IPS-18a (cell line): ENCODE results near the gene ADGRL3.
"Not testable (repeated sequence)": the region's sequence is repeated elsewhere in the genome, so short reads cannot be mapped to it uniquely, and the experiment has no call there.

Experiments
- H3K27ac ChIP-seq: one replicate; pipeline ENCODE4 v1.5.1; 2013; ENCODE audit warnings: low read length
- H3K27me3 ChIP-seq: one replicate; pipeline ENCODE4 v1.6.1; 2013; ENCODE audit warnings: mild to moderate bottlenecking, low read length; ENCODE audit not compliant: control insufficient read depth, insufficient read depth
- H3K36me3 ChIP-seq: one replicate; pipeline ENCODE4 v1.6.1; 2013; ENCODE audit warnings: low read depth, low read length; ENCODE audit not compliant: control insufficient read depth
- H3K4me1 ChIP-seq: one replicate; pipeline ENCODE4 v1.6.1; 2013; ENCODE audit warnings: low read depth, low read length; ENCODE audit not compliant: control insufficient read depth
- H3K4me3 ChIP-seq: one replicate; pipeline ENCODE4 v1.5.1; 2013; ENCODE audit warnings: low read length
- H3K9ac ChIP-seq: one replicate; pipeline ENCODE4 v1.6.1; 2013; ENCODE audit warnings: mild to moderate bottlenecking, low read length, moderate library complexity
- H3K9me3 ChIP-seq: one replicate; pipeline ENCODE4 v1.6.1; 2013; ENCODE audit warnings: low read depth, low read length; ENCODE audit not compliant: control insufficient read depth

The ADGRL3 gene

GRCh38 chr4:61984260-61984909 lies 784.3 kb downstream of the ADGRL3 start:
- H3K4me1 ChIP-seq = peaks cover 4% of the 10 kb centered on the region
- no peak overlapping the region for H3K27ac ChIP-seq
- no peaks in the 10 kb centered on the region for H3K36me3 ChIP-seq
- H3K9me3 ChIP-seq = no peaks in the 10 kb centered on the region
- H3K9ac ChIP-seq = no peak overlapping the region
- H3K27me3 ChIP-seq = no peaks in the 10 kb centered on the region
- no peak overlapping the region for H3K4me3 ChIP-seq

- Histone ChIP-seq H3K36me3 (no peaks in the 10 kb centered on the region), H3K27me3 (no peaks in the 10 kb centered on the region), H3K9ac (no peak overlapping the region), H3K4me1 (peaks cover 4% of the 10 kb centered on the region), H3K9me3 (no peaks in the 10 kb centered on the region), H3K27ac (no peak overlapping the region), H3K4me3 (no peak overlapping the region)
These were observed 785.3 kb downstream of the ADGRL3 start for GRCh38 chr4:61985426-61985825.

GRCh38 chr4:61986929-61987328 lies 786.8 kb downstream of the ADGRL3 start:
- H3K4me1 ChIP-seq, H3K27ac ChIP-seq, H3K4me3 ChIP-seq, H3K36me3 ChIP-seq, H3K9me3 ChIP-seq, H3K9ac ChIP-seq, H3K27me3 ChIP-seq: not testable (repeated sequence)

GRCh38 chr4:61992351-61992750 lies 792.2 kb downstream of the ADGRL3 start:
- H3K4me1 ChIP-seq = peaks cover 9% of the 10 kb centered on the region
- no peaks in the 10 kb centered on the region for H3K27me3 ChIP-seq
- H3K36me3 ChIP-seq = no peaks in the 10 kb centered on the region
- H3K27ac ChIP-seq = no peak overlapping the region
- H3K9me3 ChIP-seq = no peaks in the 10 kb centered on the region
- H3K9ac ChIP-seq = no peak overlapping the region
- H3K4me3 ChIP-seq = no peak overlapping the region

GRCh38 chr4:61994036-61994435 lies 793.9 kb downstream of the ADGRL3 start:
- Histone ChIP-seq H3K4me3 (no peak overlapping the region), H3K27ac (no peak overlapping the region), H3K27me3 (no peaks in the 10 kb centered on the region), H3K9me3 (no peaks in the 10 kb centered on the region), H3K9ac (no peak overlapping the region), H3K4me1 (peaks cover 9% of the 10 kb centered on the region), H3K36me3 (no peaks in the 10 kb centered on the region)

GRCh38 chr4:61995717-61996340 lies 795.7 kb downstream of the ADGRL3 start:
- H3K9ac ChIP-seq = no peak overlapping the region
- no peak overlapping the region for H3K27ac ChIP-seq
- no peaks in the 10 kb centered on the region for H3K36me3 ChIP-seq

GRCh38 chr4:61996943-61997342 lies 796.8 kb downstream of the ADGRL3 start:
- no peaks in the 10 kb centered on the region for H3K27me3 ChIP-seq
- H3K4me3 ChIP-seq = no peak overlapping the region

More at GRCh38 chr4:61995717-61996340, 795.7 kb downstream of the ADGRL3 start:
- Histone ChIP-seq H3K4me1 (peaks cover 9% of the 10 kb centered on the region), H3K4me3 (no peak overlapping the region), H3K9me3 (no peaks in the 10 kb centered on the region), H3K27me3 (no peaks in the 10 kb centered on the region)

GRCh38 chr4:61997831-61998230 lies 797.7 kb downstream of the ADGRL3 start:
- H3K36me3 ChIP-seq = no peaks in the 10 kb centered on the region
- no peaks in the 10 kb centered on the region for H3K9me3 ChIP-seq
- no peak overlapping the region for H3K4me3 ChIP-seq
- no peak overlapping the region for H3K27ac ChIP-seq
- H3K27me3 ChIP-seq = no peaks in the 10 kb centered on the region
- no peak overlapping the region for H3K9ac ChIP-seq
- peaks cover under 1% of the 10 kb centered on the region for H3K4me1 ChIP-seq

More at GRCh38 chr4:61996943-61997342, 796.8 kb downstream of the ADGRL3 start:
- H3K27ac ChIP-seq = no peak overlapping the region
- H3K9ac ChIP-seq = no peak overlapping the region
- H3K4me1 ChIP-seq = peaks cover 8% of the 10 kb centered on the region
- H3K9me3 ChIP-seq = no peaks in the 10 kb centered on the region
- no peaks in the 10 kb centered on the region for H3K36me3 ChIP-seq

GRCh38 chr4:62003695-62004094 lies 803.6 kb downstream of the ADGRL3 start:
- H3K9ac ChIP-seq = no peak overlapping the region
- H3K9me3 ChIP-seq = no peaks in the 10 kb centered on the region
- no peaks in the 10 kb centered on the region for H3K36me3 ChIP-seq
- no peak overlapping the region for H3K27ac ChIP-seq
- H3K4me3 ChIP-seq = no peak overlapping the region
- no peaks in the 10 kb centered on the region for H3K27me3 ChIP-seq
- H3K4me1 ChIP-seq = no peaks in the 10 kb centered on the region

GRCh38 chr4:62004881-62005280 lies 804.8 kb downstream of the ADGRL3 start:
- no peak overlapping the region for H3K4me3 ChIP-seq
- no peaks in the 10 kb centered on the region for H3K4me1 ChIP-seq
- no peak overlapping the region for H3K9ac ChIP-seq
- no peaks in the 10 kb centered on the region for H3K36me3 ChIP-seq
- no peaks in the 10 kb centered on the region for H3K9me3 ChIP-seq
- no peak overlapping the region for H3K27ac ChIP-seq
- H3K27me3 ChIP-seq = no peaks in the 10 kb centered on the region

GRCh38 chr4:62006108-62006507 lies 806.0 kb downstream of the ADGRL3 start:
- Histone ChIP-seq H3K36me3 (no peaks in the 10 kb centered on the region), H3K27ac (no peak overlapping the region), H3K27me3 (no peaks in the 10 kb centered on the region), H3K9ac (no peak overlapping the region), H3K4me1 (no peaks in the 10 kb centered on the region), H3K9me3 (no peaks in the 10 kb centered on the region), H3K4me3 (no peak overlapping the region)
